HEK293 (cell line): Measurements from ENCODE around the gene YOD1.

Experiments used
- CTCF ChIA-PET: fragments of 350-600 bp; formaldehyde crosslinking; extraction: SDS; loops from one replicate; lab custom pipeline; 2021; ENCODE audit warnings: antibody characterized with exemption; lab: Yijun Ruan, JAX
- POLR2A ChIA-PET: fragments of 300-600 bp; formaldehyde crosslinking; extraction: SDS; loops from one replicate; lab custom pipeline; 2020; ENCODE audit warnings: antibody characterized with exemption, inconsistent platforms; lab: Yijun Ruan, JAX
- H3K27ac ChIP-seq: fragments of 200-500 bp; sonication (Bioruptor generic); 2 replicates; pipeline ENCODE4 v1.5.1; 2014; ENCODE audit warnings: low read depth, low read length, control low read depth, inconsistent platforms; ENCODE audit errors: extremely low read depth
- H3K36me3 ChIP-seq, 2 experiments: fragments of 200-500 bp in 1 of 2; sonication (Bioruptor generic) in 1 of 2; 1 replicate in 1 of 2; 2 replicates in 1 of 2; pipeline ENCODE4 v1.5.1; 2014 to 2017; ENCODE audit warnings: inconsistent platforms in 2 of 2, low read length in 2 of 2; ENCODE audit not compliant: control insufficient read depth in 2 of 2, insufficient read depth in 1 of 2
- H3K4me1 ChIP-seq: fragments of 200-500 bp; sonication (Bioruptor generic); 2 replicates; pipeline ENCODE4 v1.5.1; 2014; ENCODE audit warnings: mild to moderate bottlenecking, low read length, inconsistent platforms; ENCODE audit not compliant: control insufficient read depth, insufficient read depth
- H3K4me3 ChIP-seq: 2 replicates; pipeline ENCODE4 v1.5.1; 2011; ENCODE audit warnings: low read depth, mild to moderate bottlenecking, control low read depth, low read length, moderate library complexity
- H3K9me3 ChIP-seq: fragments of 200-500 bp; sonication (Bioruptor generic); 2 replicates; pipeline ENCODE4 v1.5.1; 2014; ENCODE audit warnings: low read depth, low read length, inconsistent platforms; ENCODE audit not compliant: control insufficient read depth, insufficient read depth
- EGR2 ChIP-seq: fragments of 450-650 bp; formaldehyde crosslinking; IDR thresholded peaks from 2 replicates; pipeline ENCODE4 v1.5.1; 2016; ENCODE audit warnings: low read depth, missing biosample characterization, missing genetic modification characterization
- GLI4 ChIP-seq: fragments of 450-650 bp; formaldehyde crosslinking; IDR thresholded peaks from 2 replicates; pipeline ENCODE4 v1.5.1; 2016; ENCODE audit warnings: missing biosample characterization, missing genetic modification characterization
- SCRT1 ChIP-seq: fragments of 450-650 bp; formaldehyde crosslinking; IDR thresholded peaks from 2 replicates; pipeline ENCODE4 v1.5.1; 2016; ENCODE audit warnings: missing biosample characterization, missing genetic modification characterization, borderline replicate concordance
- ZIC2 ChIP-seq: fragments of 450-650 bp; formaldehyde crosslinking; IDR thresholded peaks from 2 replicates; pipeline ENCODE4 v1.5.1; 2016; ENCODE audit warnings: missing biosample characterization, missing genetic modification characterization
- ZNF202 ChIP-seq: fragments of 450-650 bp; formaldehyde crosslinking; IDR thresholded peaks from 2 replicates; pipeline ENCODE4 v1.5.1; 2016; ENCODE audit warnings: missing biosample characterization, missing genetic modification characterization, borderline replicate concordance
- ZNF211 ChIP-seq: fragments of 450-650 bp; formaldehyde crosslinking; IDR thresholded peaks from 2 replicates; pipeline ENCODE4 v1.5.1; 2016; ENCODE audit warnings: low read depth, missing biosample characterization, missing genetic modification characterization
- ZNF248 ChIP-seq: fragments of 450-650 bp; formaldehyde crosslinking; IDR thresholded peaks from 2 replicates; pipeline ENCODE4 v1.5.1; 2017; ENCODE audit warnings: missing biosample characterization, missing genetic modification characterization
- ZNF292 ChIP-seq: fragments of 450-650 bp; formaldehyde crosslinking; IDR thresholded peaks from 2 replicates; pipeline ENCODE4 v1.5.1; 2016; ENCODE audit warnings: low read depth, missing biosample characterization, missing genetic modification characterization, borderline replicate concordance
- ZNF488 ChIP-seq: fragments of 450-650 bp; formaldehyde crosslinking; IDR thresholded peaks from 2 replicates; pipeline ENCODE4 v1.5.1; 2016; ENCODE audit warnings: missing biosample characterization, missing genetic modification characterization
- ZNF529 ChIP-seq: fragments of 450-650 bp; formaldehyde crosslinking; IDR thresholded peaks from 2 replicates; pipeline ENCODE4 v1.5.1; 2017; ENCODE audit warnings: missing genetic modification characterization, missing biosample characterization; ENCODE audit not compliant: insufficient replicate concordance
- ZNF558 ChIP-seq: fragments of 450-650 bp; formaldehyde crosslinking; IDR thresholded peaks from 2 replicates; pipeline ENCODE4 v1.5.1; 2016; ENCODE audit warnings: missing biosample characterization, missing genetic modification characterization
- ZNF571 ChIP-seq: fragments of 450-650 bp; formaldehyde crosslinking; IDR thresholded peaks from 2 replicates; pipeline ENCODE4 v1.5.0; 2017; ENCODE audit warnings: missing biosample characterization, missing genetic modification characterization
- ZNF639 ChIP-seq: fragments of 450-650 bp; formaldehyde crosslinking; IDR thresholded peaks from 2 replicates; pipeline ENCODE4 v1.5.1; 2016; ENCODE audit warnings: missing biosample characterization, missing genetic modification characterization
- ZNF707 ChIP-seq: fragments of 450-650 bp; formaldehyde crosslinking; IDR thresholded peaks from 2 replicates; pipeline ENCODE4 v1.5.1; 2016; ENCODE audit warnings: missing biosample characterization, missing genetic modification characterization
- ZNF792 ChIP-seq: fragments of 450-650 bp; formaldehyde crosslinking; IDR thresholded peaks from 2 replicates; pipeline ENCODE4 v1.5.1; 2016; ENCODE audit warnings: missing biosample characterization, missing genetic modification characterization
- ZNF843 ChIP-seq: fragments of 450-650 bp; formaldehyde crosslinking; IDR thresholded peaks from 2 replicates; pipeline ENCODE4 v1.5.1; 2016; ENCODE audit warnings: missing biosample characterization, missing genetic modification characterization
- ZSCAN18 ChIP-seq: fragments of 450-650 bp; formaldehyde crosslinking; IDR thresholded peaks from 2 replicates; pipeline ENCODE4 v1.5.1; 2016; ENCODE audit warnings: missing biosample characterization, missing genetic modification characterization
- TF ChIP-seq, protein P1 (sequence below): fragments of 450-650 bp; formaldehyde crosslinking; IDR thresholded peaks from 2 replicates; pipeline ENCODE4 v1.5.1; 2016; ENCODE audit warnings: missing biosample characterization, missing genetic modification characterization, low read depth
- TF ChIP-seq, protein P2 (sequence below): fragments of 450-650 bp; formaldehyde crosslinking; IDR thresholded peaks from 2 replicates; pipeline ENCODE4 v1.5.0; 2017; ENCODE audit warnings: missing biosample characterization, missing genetic modification characterization, borderline replicate concordance
- TF ChIP-seq, protein P3 (sequence below): fragments of 450-650 bp; formaldehyde crosslinking; IDR thresholded peaks from 2 replicates; pipeline ENCODE4 v1.5.1; 2016; ENCODE audit warnings: missing biosample characterization, missing genetic modification characterization

Gene YOD1

GRCh38 chr1:207097871-207098324, 46.9 kb upstream of the YOD1 start:
- CTCF ChIA-PET = interaction anchor here (0.7 kb wide), 1 partner anchor 311 kb away, joined by 5 read pairs; no protein-coding TSS in a partner anchor
- Histone ChIP-seq H3K27ac (no peak overlapping the region), H3K4me3 (no peak overlapping the region), H3K36me3 (no peaks in the 10 kb centered on the region), H3K4me1 (no peaks in the 10 kb centered on the region), H3K9me3 (no peaks in the 10 kb centered on the region)
- TF ChIP-seq, protein P1, sequence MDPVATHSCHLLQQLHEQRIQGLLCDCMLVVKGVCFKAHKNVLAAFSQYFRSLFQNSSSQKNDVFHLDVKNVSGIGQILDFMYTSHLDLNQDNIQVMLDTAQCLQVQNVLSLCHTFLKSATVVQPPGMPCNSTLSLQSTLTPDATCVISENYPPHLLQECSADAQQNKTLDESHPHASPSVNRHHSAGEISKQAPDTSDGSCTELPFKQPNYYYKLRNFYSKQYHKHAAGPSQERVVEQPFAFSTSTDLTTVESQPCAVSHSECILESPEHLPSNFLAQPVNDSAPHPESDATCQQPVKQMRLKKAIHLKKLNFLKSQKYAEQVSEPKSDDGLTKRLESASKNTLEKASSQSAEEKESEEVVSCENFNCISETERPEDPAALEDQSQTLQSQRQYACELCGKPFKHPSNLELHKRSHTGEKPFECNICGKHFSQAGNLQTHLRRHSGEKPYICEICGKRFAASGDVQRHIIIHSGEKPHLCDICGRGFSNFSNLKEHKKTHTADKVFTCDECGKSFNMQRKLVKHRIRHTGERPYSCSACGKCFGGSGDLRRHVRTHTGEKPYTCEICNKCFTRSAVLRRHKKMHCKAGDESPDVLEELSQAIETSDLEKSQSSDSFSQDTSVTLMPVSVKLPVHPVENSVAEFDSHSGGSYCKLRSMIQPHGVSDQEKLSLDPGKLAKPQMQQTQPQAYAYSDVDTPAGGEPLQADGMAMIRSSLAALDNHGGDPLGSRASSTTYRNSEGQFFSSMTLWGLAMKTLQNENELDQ (tag by site-specific recombination) = no peak
- TF ChIP-seq ZNF211 = no peak
- POLR2A ChIA-PET = no interaction called here

DNA sequence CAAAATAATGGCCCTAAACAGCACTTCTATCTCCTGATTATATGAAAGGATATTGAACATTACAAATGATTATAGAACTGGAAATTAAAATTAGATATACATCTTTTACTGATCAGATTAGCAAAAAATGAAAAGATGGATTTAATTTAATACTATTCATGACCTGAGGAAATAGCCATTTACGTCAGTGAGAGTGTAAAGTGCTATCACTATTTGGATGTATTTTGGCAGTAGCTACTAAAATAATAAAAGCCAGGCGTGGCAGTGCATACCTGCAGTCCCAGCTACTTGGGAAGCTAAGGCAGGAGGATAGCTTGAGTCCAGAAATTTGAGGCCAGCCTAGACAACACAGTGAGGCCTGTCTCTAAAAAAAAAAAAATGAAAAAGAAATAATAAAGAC, 42.9 kb upstream of the YOD1 start:
- no peak overlapping the region for H3K27ac ChIP-seq
- H3K9me3 ChIP-seq = no peaks in the 10 kb centered on the region
- ChIA-PET CTCF (interaction anchor here (0.7 to 1.5 kb wide), 2 partner anchors 11 to 347 kb away, joined by 3 to 8 read pairs; no protein-coding TSS in a partner anchor), POLR2A (no interaction called here)
- H3K36me3 ChIP-seq = no peaks in the 10 kb centered on the region
- no peak overlapping the region for H3K4me3 ChIP-seq
- TF ChIP-seq GLI4 (tag by site-specific recombination) (no peak), SCRT1 (tag by site-specific recombination) (no peak), ZNF202 (tag by site-specific recombination) (no peak), ZNF488 (tag by site-specific recombination) (no peak), ZNF558 (tag by site-specific recombination) (no peak), ZNF529 (no peak), EGR2 (tag by site-specific recombination) (no peak), ZNF707 (tag by site-specific recombination) (no peak)
- TF ChIP-seq, protein P2, sequence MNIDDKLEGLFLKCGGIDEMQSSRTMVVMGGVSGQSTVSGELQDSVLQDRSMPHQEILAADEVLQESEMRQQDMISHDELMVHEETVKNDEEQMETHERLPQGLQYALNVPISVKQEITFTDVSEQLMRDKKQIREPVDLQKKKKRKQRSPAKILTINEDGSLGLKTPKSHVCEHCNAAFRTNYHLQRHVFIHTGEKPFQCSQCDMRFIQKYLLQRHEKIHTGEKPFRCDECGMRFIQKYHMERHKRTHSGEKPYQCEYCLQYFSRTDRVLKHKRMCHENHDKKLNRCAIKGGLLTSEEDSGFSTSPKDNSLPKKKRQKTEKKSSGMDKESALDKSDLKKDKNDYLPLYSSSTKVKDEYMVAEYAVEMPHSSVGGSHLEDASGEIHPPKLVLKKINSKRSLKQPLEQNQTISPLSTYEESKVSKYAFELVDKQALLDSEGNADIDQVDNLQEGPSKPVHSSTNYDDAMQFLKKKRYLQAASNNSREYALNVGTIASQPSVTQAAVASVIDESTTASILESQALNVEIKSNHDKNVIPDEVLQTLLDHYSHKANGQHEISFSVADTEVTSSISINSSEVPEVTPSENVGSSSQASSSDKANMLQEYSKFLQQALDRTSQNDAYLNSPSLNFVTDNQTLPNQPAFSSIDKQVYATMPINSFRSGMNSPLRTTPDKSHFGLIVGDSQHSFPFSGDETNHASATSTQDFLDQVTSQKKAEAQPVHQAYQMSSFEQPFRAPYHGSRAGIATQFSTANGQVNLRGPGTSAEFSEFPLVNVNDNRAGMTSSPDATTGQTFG (tag by site-specific recombination) = no peak
- TF ChIP-seq, protein P3, sequence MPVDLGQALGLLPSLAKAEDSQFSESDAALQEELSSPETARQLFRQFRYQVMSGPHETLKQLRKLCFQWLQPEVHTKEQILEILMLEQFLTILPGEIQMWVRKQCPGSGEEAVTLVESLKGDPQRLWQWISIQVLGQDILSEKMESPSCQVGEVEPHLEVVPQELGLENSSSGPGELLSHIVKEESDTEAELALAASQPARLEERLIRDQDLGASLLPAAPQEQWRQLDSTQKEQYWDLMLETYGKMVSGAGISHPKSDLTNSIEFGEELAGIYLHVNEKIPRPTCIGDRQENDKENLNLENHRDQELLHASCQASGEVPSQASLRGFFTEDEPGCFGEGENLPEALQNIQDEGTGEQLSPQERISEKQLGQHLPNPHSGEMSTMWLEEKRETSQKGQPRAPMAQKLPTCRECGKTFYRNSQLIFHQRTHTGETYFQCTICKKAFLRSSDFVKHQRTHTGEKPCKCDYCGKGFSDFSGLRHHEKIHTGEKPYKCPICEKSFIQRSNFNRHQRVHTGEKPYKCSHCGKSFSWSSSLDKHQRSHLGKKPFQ (tag by site-specific recombination) = no peak
- H3K4me1 ChIP-seq = no peaks in the 10 kb centered on the region

DNA sequence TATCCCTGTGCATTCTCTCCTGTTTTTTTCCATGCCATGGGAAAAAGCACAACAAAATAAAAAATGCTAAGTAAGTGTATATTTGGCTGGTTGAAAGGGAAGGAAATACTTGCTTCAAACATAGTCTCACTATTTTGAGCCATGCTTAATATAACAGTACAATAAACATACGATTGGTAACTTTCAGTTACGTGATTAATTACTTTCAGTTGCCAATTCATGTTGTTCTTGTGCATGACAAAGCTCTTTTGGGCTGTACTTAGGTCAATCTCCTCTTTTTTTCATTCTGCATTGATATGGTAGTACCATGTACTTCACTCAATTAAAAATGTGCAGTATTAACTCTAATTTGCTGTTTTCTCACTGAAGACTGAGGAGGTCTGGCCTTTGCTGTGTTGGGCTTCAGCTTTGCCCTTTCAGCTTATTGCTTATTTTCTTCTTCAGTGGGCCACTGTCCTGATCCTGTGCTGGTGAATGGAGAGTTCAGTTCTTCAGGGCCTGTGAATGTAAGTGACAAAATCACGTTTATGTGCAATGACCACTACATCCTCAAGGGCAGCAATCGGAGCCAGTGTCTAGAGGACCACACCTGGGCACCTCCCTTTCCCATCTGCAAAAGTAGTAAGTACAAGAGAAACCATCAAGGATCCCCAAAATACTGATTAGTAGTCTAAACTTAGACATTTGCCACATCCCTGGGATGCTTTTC, 40.3 kb upstream of the YOD1 start:
- CTCF ChIA-PET = interaction anchor here (0.6 to 0.8 kb wide), 2 partner anchors 427 to 438 kb away, joined by 3 read pairs; no protein-coding TSS in a partner anchor
- Histone ChIP-seq H3K36me3 (no peaks in the 10 kb centered on the region), H3K9me3 (no peaks in the 10 kb centered on the region), H3K4me1 (no peaks in the 10 kb centered on the region), H3K4me3 (no peak overlapping the region), H3K27ac (no peak overlapping the region)
- POLR2A ChIA-PET = no interaction called here
- TF ChIP-seq ZIC2 (tag by site-specific recombination) = no peak
- no peak for TF ChIP-seq ZNF843
- TF ChIP-seq ZNF639 (tag by site-specific recombination) = no peak
- TF ChIP-seq ZNF211 = no peak
- no peak for TF ChIP-seq ZSCAN18 (tag by site-specific recombination)
- TF ChIP-seq ZNF792 (tag by site-specific recombination) = no peak
- no peak for TF ChIP-seq ZNF248 (tag by site-specific recombination)
- no peak for TF ChIP-seq ZNF571 (tag by site-specific recombination)
- TF ChIP-seq ZNF292 = no peak
